Breast epithelium (tissue), 4 donors: ENCODE results near the gene VEGFB. TPM values are rescaled to one million over a fixed set of nuclear protein-coding genes. Genes with fewer than 3 reads are reported as not detected.

Experiments
- DNase-seq, 2 donors: peaks; one replicate each; pipeline ENCODE4 v3.0.0-alpha.2; 2019; ENCODE audit warnings: low spot score in 2 of 2
- H3K27ac ChIP-seq, 2 donors: fragments of 200-600 bp; sonication (generic) in 1 of 2; one replicate each; pipeline ENCODE4 v1.5.1; 2016 to 2019; ENCODE audit warnings: mild to moderate bottlenecking in 1 of 2
- H3K27me3 ChIP-seq, 2 donors: fragments of 200-600 bp; sonication (generic) in 1 of 2; one replicate each; pipeline versions ENCODE4 v1.5.1 to v1.6.0; 2017 to 2019; ENCODE audit warnings: control low read depth in 1 of 2, mild to moderate bottlenecking in 1 of 2
- H3K36me3 ChIP-seq: fragments of 200-600 bp; one replicate; pipeline ENCODE4 v1.5.1; 2019
- H3K4me1 ChIP-seq, 2 donors: fragments of 200-600 bp; sonication (generic); one replicate each; pipeline ENCODE4 v1.5.1; 2016 to 2019; ENCODE audit warnings: control low read depth in 1 of 2
- H3K4me3 ChIP-seq, 3 donors: fragments of 200-600 bp; sonication (generic); 1 replicate in 2 of 3; 2 replicates in 1 of 3; pipeline ENCODE4 v1.5.1; 2016 to 2019; ENCODE audit warnings: mild to moderate bottlenecking in 3 of 3, moderate library complexity in 2 of 3
- H3K9me3 ChIP-seq, 2 donors: fragments of 200-600 bp; sonication (generic) in 1 of 2; one replicate each; pipeline ENCODE4 v1.5.1; 2016 to 2019; ENCODE audit warnings: control low read depth in 1 of 2
- POLR2A ChIP-seq: fragments of 450-650 bp; IDR thresholded peaks from one replicate; pipeline ENCODE4 v1.6.1; 2016; ENCODE audit warnings: antibody characterized with exemption, mild to moderate bottlenecking, moderate library complexity
- POLR2AphosphoS5 ChIP-seq, 3 donors: sonication (generic); formaldehyde crosslinking; IDR thresholded peaks; one replicate each; pipeline ENCODE4 v1.6.1; 2017; ENCODE audit warnings: antibody characterized with exemption in 3 of 3
- intact Hi-C: fragments of 100-400 bp; cut with DNase I; formaldehyde crosslinking; loops from one replicate; pipeline ENCODE4 v1.15.1; 2023; ENCODE audit warnings: low total_unique reads
- total RNA-seq, 3 donors: library from RNA; depleted of rRNA; stranded (reverse); fragments of >200 nt; gene quantifications; one replicate each; pipeline ENCODE4 v1.1.0, GENCODE V29; 2016
- TF ChIP-seq, protein P1 (sequence below), 3 donors: fragments of 450-650 bp; IDR thresholded peaks; one replicate each; pipeline ENCODE4 v1.5.1; 2016 to 2017; ENCODE audit warnings: antibody characterized with exemption in 3 of 3, mild to moderate bottlenecking in 3 of 3, moderate library complexity in 3 of 3

Gene VEGFB
- total RNA-seq, 3 donors from 2014 or later = 45.1 to 223 (median 53.4) TPM

DNA sequence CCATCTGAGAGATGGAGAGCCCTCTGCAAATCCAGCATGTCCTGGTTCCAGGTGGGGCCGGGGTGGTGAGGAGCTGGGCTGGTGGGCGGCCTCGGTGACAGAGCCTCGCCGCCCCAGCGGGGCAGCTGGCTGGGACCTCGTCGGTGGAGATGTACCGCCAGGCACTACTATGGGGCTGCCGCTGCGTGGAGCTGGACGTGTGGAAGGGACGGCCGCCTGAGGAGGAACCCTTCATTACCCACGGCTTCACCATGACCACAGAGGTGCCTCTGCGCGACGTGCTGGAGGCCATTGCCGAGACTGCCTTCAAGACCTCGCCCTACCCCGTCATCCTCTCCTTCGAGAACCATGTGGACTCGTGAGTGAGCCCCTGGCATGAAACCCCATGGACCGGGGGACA is 24.0 kb downstream of the VEGFB start:
- no peak for DNase-seq
- no peak for TF ChIP-seq POLR2A
- TF ChIP-seq, protein P1, sequence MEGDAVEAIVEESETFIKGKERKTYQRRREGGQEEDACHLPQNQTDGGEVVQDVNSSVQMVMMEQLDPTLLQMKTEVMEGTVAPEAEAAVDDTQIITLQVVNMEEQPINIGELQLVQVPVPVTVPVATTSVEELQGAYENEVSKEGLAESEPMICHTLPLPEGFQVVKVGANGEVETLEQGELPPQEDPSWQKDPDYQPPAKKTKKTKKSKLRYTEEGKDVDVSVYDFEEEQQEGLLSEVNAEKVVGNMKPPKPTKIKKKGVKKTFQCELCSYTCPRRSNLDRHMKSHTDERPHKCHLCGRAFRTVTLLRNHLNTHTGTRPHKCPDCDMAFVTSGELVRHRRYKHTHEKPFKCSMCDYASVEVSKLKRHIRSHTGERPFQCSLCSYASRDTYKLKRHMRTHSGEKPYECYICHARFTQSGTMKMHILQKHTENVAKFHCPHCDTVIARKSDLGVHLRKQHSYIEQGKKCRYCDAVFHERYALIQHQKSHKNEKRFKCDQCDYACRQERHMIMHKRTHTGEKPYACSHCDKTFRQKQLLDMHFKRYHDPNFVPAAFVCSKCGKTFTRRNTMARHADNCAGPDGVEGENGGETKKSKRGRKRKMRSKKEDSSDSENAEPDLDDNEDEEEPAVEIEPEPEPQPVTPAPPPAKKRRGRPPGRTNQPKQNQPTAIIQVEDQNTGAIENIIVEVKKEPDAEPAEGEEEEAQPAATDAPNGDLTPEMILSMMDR (IDR thresholded peaks at IDR 0.05) = no peak
- no peak for TF ChIP-seq POLR2AphosphoS5 (IDR thresholded peaks at IDR 0.05)
- H3K4me1 ChIP-seq = no peaks in the 10 kb centered on the region
- no peaks in the 10 kb centered on the region for H3K36me3 ChIP-seq
- H3K9me3 ChIP-seq = no peaks in the 10 kb centered on the region
- H3K4me3 ChIP-seq = no peak overlapping the region
- no peaks in the 10 kb centered on the region for H3K27me3 ChIP-seq
- intact Hi-C loops = no loop called here
- no peak overlapping the region for H3K27ac ChIP-seq

DNA sequence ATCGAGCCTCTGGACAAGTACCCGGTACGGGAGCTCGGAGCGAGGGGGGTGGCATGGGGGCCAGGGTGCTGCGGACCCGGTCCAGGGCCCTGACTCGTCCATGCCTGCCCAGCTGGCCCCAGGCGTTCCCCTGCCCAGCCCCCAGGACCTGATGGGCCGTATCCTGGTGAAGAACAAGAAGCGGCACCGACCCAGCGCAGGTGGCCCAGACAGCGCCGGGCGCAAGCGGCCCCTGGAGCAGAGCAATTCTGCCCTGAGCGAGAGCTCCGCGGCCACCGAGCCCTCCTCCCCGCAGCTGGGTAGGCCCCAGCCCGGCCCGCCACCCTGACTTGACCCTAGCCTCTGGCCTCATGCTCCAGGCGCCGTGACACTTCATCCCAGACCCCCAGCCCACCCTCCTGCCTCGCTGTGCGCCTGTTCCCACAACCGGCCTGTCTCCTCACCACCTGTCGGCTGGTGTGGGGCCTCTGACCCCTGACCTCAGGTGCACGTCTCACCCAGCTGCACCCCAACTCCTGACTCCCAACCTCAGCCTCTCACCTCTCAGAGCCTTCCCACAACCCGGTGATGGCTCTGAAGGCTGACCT is 24.7 kb downstream of the VEGFB start:
- intact Hi-C loops = no loop called here
- H3K4me3 ChIP-seq = no peak overlapping the region
- no peaks in the 10 kb centered on the region for H3K9me3 ChIP-seq
- H3K4me1 ChIP-seq = no peaks in the 10 kb centered on the region
- H3K27ac ChIP-seq = no peak overlapping the region
- H3K36me3 ChIP-seq = no peaks in the 10 kb centered on the region
- TF ChIP-seq, protein P1 (IDR thresholded peaks at IDR 0.05) = no peak
- TF ChIP-seq POLR2A (no peak), POLR2AphosphoS5 (IDR thresholded peaks at IDR 0.05) (no peak)
- H3K27me3 ChIP-seq = no peaks in the 10 kb centered on the region
- no peak for DNase-seq

DNA sequence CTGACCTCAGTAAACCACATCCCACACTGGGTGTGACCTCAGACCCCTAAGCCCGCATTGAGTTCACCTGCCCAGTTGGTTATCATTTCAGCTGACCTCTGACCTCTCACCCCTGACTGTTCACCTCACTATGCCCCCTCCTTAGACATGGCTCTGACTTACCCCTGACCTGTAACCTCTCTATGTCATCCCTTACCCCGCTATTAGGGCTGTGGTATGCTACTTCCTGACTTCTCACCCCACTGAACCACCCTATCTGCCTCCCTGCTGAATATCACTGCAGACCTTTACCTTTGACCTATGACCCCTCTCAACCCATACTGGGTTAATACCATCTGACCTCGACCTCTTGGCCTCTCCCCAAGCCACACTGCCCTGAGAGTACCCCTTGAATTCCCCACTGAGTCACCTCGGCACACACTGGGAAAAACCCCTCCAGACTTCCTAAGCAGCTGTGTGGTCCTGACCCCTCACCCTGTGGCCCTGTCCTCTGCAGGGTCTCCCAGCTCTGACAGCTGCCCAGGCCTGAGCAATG is 25.2 kb downstream of the VEGFB start:
- intact Hi-C loops = no loop called here
- no peaks in the 10 kb centered on the region for H3K9me3 ChIP-seq

DNA sequence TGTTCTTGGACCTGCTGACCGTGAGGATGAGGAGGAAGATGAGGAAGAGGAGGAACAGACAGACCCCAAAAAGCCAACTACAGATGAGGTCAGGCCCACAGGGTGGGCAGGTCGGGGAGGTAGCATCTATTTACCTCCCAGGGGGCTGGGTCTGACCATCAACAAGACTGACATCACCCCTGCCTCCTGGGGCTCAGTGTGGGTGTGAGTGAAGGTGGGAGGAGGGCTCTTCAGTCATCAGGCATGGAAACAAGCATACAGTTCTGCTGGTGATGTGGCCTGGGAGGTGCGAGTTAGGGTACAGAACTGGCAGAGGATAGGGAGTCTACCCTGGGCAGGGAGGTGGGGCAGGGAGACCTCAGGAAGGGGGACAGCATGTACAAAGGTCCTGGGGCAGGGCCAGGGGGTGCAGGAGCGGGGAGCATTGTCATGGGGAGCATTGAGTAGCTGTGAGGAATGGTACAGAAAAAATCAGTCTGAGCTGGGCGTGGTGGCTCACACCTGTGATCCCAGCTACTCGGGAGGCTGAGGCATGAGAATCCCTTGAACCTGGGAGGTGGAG is 25.8 kb downstream of the VEGFB start:
- H3K27ac ChIP-seq = no peak overlapping the region
- H3K4me1 ChIP-seq = no peaks in the 10 kb centered on the region
- no peaks in the 10 kb centered on the region for H3K27me3 ChIP-seq
- no peak for TF ChIP-seq POLR2A
- TF ChIP-seq POLR2AphosphoS5 (IDR thresholded peaks at IDR 0.05) = no peak
- TF ChIP-seq, protein P1 (IDR thresholded peaks at IDR 0.05) = no peak
- no peaks in the 10 kb centered on the region for H3K36me3 ChIP-seq
- H3K4me3 ChIP-seq = no peak overlapping the region
- intact Hi-C loops = no loop called here
- no peak for DNase-seq
- H3K9me3 ChIP-seq = no peaks in the 10 kb centered on the region

More for the DNA sequence above, 25.2 kb downstream of the VEGFB start:
- TF ChIP-seq, protein P1 (IDR thresholded peaks at IDR 0.05) = no peak
- TF ChIP-seq POLR2AphosphoS5 (IDR thresholded peaks at IDR 0.05) (no peak), POLR2A (no peak)
- Histone ChIP-seq H3K36me3 (no peaks in the 10 kb centered on the region), H3K4me3 (no peak overlapping the region), H3K27me3 (no peaks in the 10 kb centered on the region), H3K4me1 (no peaks in the 10 kb centered on the region), H3K27ac (no peak overlapping the region)
- no peak for DNase-seq

DNA sequence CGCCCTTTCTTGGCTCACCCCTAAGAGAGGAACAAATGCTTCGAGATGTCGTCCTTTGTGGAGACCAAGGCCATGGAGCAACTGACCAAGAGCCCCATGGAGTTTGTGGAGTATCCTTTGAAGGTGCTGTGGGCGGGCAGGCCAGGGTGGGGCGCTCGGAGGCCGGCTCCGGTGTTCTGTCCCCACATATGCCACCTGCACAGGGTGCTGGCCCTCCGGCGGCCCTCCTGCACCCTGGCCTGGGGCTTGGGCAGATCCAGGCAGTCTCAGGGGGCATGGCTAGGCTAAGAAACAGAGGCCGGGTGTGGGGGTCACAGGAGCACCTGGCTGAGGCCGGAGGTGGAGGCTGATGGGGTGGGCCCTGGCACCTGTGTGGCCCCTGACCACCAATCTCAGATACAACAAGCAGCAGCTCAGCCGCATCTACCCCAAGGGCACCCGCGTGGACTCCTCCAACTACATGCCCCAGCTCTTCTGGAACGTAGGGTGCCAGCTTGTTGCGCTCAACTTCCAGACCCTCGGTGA is 27.2 kb downstream of the VEGFB start:
- intact Hi-C loops = no loop called here
- H3K4me1 ChIP-seq = no peaks in the 10 kb centered on the region
- no peaks in the 10 kb centered on the region for H3K9me3 ChIP-seq
- TF ChIP-seq, protein P1 (IDR thresholded peaks at IDR 0.05) = no peak
- TF ChIP-seq POLR2AphosphoS5 (IDR thresholded peaks at IDR 0.05) (no peak), POLR2A (no peak)
- no peak overlapping the region for H3K27ac ChIP-seq
- no peak overlapping the region for H3K4me3 ChIP-seq
- H3K27me3 ChIP-seq = no peaks in the 10 kb centered on the region
- H3K36me3 ChIP-seq = no peaks in the 10 kb centered on the region
- no peak for DNase-seq
